Ammon's horn (tissue), 1 donor: ENCODE data around the gene BIN2.
"Not testable (repeated sequence)": the region's sequence is repeated elsewhere in the genome, so short reads cannot be mapped to it uniquely, and the experiment has no call there.

Source experiments
- DNase-seq: peaks from one replicate; pipeline ENCODE4 v3.0.0-alpha.2; 2016; ENCODE audit warnings: low spot score

Gene BIN2

GRCh38 chr12:51345681-51346080 lies 21.7 kb upstream of the BIN2 start:
- DNase-seq, result no peak

DNA sequence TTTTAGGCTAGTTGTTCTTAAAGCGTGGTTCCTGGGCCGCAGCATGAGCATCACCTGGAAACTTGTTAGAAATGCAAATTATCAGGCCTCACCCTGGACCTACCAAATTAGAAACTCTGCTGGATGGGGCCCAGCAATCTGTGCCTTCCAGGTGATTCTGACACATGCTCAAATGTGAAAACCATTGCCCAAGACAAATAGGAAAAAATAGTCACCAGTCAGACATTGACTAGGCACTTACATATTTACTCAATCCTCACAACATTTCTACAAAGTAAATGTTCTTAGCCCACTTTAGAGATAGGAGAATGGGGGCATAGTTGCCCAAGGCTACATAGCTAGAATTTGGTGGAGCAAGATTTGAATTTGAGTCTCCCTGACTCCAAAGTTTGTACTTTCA lies 19.2 kb upstream of the BIN2 start:
- no peak for DNase-seq

- DNase-seq, result no peak
Measured at GRCh38 chr12:51342416-51342815, 18.4 kb upstream of the BIN2 start.

- peak; percentile 84 for DNase-seq
Measured at GRCh38 chr12:51341251-51342007, 17.5 kb upstream of the BIN2 start.

GRCh38 chr12:51339750-51340149 lies 15.8 kb upstream of the BIN2 start:
- no peak for DNase-seq

- DNase-seq, result not testable (repeated sequence)
Measured at GRCh38 chr12:51337336-51337735, 13.4 kb upstream of the BIN2 start.

GRCh38 chr12:51335931-51336330 lies 12.0 kb upstream of the BIN2 start:
- no peak for DNase-seq

GRCh38 chr12:51334764-51335163 lies 10.8 kb upstream of the BIN2 start:
- DNase-seq, result no peak

GRCh38 chr12:51333536-51333935 lies 9.6 kb upstream of the BIN2 start:
- no peak for DNase-seq

GRCh38 chr12:51330186-51330585 lies 6.2 kb upstream of the BIN2 start:
- DNase-seq, result no peak

DNA sequence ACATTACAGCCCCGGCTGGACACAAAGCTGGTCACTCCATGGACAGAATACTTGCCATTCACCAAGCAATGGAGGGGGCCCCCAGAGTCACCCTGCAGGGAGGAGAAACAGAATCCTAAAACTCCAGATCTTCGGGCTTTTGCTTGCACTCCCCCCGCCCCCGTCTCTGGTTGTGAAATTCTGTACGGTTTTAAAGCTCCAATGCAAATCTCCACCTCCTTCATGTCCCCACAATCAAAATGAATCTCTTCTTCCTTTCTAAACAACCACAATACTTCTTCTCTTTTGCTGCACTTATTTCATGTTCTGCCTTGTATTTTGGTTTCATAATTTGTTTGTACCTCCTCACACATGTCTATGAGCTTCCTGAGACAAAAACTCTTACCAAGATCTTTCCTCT lies 5.8 kb upstream of the BIN2 start:
- DNase-seq, result no peak

GRCh38 chr12:51328587-51328986 lies 4.6 kb upstream of the BIN2 start:
- no peak for DNase-seq

DNA sequence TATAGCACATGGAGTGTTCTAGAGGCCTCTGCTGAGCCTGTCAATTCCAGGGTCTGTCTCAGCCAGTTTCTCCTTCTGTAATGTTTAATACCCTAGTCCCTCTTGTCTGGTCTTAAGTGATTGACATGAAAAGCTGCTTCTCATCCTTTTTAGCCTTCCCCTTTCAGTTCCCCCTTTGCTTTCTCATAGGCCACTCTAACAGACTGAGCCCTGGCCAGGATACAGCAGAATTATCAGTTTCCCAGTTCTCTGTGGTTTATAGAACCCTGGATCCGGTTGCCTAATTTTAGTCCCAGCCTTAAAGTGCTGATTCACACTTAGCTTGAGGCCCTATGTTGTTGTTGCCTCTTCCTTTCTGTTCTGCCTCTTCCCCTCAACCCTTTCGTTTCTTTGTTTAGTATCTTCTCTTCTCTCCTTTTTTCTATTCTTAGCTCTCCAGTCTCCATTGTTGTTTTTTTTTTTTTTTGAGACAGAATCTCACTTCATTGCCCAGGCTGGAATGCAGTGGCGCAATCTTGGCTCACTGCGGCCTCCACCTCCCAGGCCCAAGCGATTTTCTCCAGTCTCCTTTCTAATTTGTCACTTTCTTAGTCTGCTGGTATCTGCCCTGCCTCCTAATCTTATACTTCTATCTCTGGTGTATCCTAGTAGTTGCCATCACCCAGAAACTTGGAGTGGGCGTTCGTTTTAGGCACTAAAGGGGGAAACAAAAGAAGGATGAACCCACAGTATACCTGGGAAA lies 2.9 kb upstream of the BIN2 start:
- peak; percentile 73 for DNase-seq

DNA sequence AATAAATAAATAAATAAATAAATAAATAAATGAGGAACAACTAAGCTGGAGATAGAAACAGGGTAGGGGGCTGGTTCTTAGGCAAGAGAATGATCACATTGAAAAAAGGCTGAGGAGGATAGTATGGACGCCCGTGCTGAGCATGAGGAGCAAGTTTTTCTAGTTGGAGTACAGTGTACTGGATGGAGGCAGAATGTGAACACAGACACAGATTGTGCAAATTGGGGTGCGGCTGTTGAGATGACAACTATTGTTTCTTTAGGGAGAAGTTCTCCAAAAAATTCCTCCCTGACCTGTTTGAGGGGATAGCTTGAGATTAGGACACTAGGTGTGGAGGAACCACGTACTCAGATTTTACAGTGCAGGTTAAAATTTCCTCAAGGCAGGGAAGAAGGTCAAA lies 979 bp upstream of the BIN2 start:
- no peak for DNase-seq

DNA sequence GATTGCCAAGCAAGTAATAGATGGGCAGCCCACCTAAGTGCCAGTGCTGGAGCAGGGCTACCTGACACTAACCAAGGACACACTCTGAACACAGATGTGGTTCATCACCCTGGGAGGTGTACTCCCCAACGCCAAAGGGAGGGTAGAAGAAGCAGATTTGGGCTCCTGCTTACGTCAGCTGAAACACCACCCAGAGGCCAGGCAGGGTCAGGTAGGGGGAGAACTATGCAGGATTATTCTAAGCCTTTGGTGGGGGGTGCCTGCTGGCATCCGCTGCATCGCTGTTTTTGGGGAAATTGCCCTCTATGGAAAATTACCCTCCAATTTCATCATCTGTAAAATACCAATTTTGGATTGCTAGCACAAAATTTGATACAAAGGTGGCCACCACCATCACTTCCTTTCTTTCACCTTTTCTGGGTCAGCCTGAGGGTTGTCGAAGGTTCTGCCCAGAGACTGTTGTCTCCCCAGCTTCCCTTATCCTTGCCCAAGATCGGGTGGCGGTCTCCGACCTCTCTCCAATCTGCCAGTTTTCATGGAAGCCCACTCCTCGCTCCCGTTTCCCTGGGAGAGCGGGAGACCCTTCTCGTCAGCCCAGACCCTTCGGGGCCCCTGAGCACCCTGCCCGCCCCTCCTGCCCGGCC lies 535 bp downstream of the BIN2 start:
- no peak for DNase-seq

DNA sequence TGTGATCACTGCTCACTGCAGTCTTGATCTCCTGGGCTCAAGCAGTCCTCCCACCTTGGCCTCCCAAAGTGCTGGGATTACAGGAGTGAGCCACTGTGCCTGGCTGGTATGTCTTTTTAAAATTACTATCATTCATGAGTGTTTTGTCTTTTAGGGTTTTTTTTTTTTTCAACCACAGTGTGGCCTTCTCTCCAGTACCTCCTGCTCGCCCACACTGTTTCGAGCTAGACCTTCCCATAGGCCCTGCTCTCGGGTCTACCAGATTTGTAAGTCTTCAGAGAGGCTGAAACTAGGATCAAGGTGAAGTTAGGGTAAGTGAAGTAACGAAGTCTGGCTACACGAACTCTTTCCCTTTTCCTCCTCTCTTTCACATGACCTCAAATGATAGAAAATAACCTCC lies 1.5 kb downstream of the BIN2 start:
- DNase-seq, result no peak

- DNase-seq, result no peak
Measured at GRCh38 chr12:51321882-51322281, 2.1 kb downstream of the BIN2 start.

- no peak for DNase-seq
Measured at GRCh38 chr12:51320695-51321320, 3.2 kb downstream of the BIN2 start.

GRCh38 chr12:51320311-51320694 lies 3.7 kb downstream of the BIN2 start:
- no peak for DNase-seq

GRCh38 chr12:51318846-51319599 lies 5.0 kb downstream of the BIN2 start:
- DNase-seq, result no peak

DNA sequence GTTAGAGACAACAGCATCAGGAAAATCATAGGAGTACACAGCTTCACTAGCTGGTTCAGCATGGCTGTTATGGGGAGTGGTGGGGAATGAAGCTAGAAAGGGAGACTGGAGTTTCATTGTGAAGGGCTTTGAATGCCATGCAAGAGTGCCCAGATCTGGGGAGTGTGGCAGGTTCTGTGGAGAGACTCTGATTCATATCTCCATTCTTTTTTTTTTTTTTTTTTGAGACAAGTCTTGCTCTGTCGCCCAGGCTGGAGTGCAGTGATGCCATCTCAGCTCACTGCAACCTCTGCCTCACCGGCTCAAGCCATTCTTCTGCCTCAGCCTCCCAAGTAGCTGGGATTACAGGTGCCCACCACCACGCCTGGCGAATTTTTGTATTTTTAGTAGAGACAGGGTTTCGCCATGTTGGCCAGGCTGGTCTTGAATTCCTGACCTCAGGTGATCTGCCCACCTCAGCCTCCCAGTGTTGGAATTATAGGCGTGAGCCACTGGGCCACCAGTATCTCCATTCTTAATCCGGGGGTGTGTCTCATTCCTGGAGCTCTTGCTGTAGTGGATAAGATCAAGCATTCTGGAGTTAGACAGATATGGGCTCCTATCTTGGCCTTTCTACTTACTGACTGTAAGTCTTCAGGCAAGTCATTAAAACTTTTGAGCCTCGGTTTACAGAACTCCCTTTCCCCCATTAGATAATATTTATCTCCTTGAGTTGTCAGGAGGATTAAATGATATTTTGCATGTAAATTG lies 5.7 kb downstream of the BIN2 start:
- not testable (repeated sequence) for DNase-seq
